Prostate gland (tissue), 2 donors: ENCODE data around the gene MPP4.

Source experiments
- POLR2A ChIP-seq: fragments of 450-650 bp; IDR thresholded peaks from one replicate; pipeline ENCODE4 v1.6.1; 2016; ENCODE audit warnings: antibody characterized with exemption, mild to moderate bottlenecking
- TF ChIP-seq, protein P1 (sequence below), 4 experiments: fragments of 200-600 bp in 2 of 4; fragments of 450-650 bp in 2 of 4; sonication (generic) in 2 of 4; IDR thresholded peaks; 1 replicate in 3 of 4; 2 replicates in 1 of 4; pipeline ENCODE4 v1.5.1; 2016 to 2019; ENCODE audit warnings: antibody characterized with exemption in 4 of 4, mild to moderate bottlenecking in 2 of 4, moderate library complexity in 2 of 4

DNA sequence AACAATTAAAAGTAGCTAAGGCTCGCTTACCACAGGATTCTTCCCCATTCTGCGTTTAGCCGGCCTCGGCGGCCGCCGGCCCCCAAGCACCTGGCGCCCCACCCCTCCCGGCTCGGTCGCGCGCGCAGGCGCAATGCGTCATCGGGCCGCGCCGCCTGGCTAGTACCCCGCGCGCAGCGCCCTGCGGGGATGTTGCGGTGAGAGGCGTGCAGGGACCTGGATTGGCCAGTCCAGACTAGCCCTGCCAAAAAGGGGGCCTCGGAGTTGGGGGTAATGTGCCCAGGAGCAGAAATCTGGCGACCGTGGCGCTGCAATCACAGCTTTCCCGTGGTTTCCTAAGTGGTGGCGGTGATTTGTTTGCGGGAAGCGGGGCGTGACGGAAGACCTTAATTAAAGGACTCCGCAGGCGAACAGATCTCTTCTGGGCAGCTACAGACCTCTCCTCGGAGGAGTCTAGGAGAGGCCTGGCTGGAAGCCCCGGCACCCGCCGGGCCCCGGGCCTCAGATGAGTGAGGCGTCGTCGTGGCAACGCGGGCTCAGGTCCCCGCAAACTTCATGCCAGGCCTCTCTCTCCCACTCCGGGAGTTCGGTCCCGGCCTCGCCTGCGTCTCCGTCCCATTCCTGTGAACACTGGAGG lies 55.7 kb downstream of the MPP4 start:
- TF ChIP-seq, protein P1, sequence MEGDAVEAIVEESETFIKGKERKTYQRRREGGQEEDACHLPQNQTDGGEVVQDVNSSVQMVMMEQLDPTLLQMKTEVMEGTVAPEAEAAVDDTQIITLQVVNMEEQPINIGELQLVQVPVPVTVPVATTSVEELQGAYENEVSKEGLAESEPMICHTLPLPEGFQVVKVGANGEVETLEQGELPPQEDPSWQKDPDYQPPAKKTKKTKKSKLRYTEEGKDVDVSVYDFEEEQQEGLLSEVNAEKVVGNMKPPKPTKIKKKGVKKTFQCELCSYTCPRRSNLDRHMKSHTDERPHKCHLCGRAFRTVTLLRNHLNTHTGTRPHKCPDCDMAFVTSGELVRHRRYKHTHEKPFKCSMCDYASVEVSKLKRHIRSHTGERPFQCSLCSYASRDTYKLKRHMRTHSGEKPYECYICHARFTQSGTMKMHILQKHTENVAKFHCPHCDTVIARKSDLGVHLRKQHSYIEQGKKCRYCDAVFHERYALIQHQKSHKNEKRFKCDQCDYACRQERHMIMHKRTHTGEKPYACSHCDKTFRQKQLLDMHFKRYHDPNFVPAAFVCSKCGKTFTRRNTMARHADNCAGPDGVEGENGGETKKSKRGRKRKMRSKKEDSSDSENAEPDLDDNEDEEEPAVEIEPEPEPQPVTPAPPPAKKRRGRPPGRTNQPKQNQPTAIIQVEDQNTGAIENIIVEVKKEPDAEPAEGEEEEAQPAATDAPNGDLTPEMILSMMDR (IDR thresholded peaks at IDR 0.05) = peak in 2 of 4 experiments; percentile 32 to 42
- peak; percentile 74 for TF ChIP-seq POLR2A
